A673 (cell line): ENCODE measurements around the gene KLHL4.

Experiments used
- CTCF ChIP-seq: fragments of 300-800, 200-600 bp; sonication (generic); conservative IDR thresholded peaks from 2 replicates; pipeline ENCODE4 v1.5.1; 2017; ENCODE audit warnings: low read depth, mild to moderate bottlenecking, antibody characterized with exemption, low read length, moderate library complexity, mixed read lengths
- EZH2 ChIP-seq: fragments of 200-600 bp; sonication (generic); IDR thresholded peaks from 2 replicates; pipeline ENCODE4 v1.6.1; 2017; ENCODE audit warnings: borderline replicate concordance, low read depth, mild to moderate bottlenecking, mixed read lengths, antibody characterized with exemption, low read length; ENCODE audit not compliant: poor library complexity, severe bottlenecking

DNA sequence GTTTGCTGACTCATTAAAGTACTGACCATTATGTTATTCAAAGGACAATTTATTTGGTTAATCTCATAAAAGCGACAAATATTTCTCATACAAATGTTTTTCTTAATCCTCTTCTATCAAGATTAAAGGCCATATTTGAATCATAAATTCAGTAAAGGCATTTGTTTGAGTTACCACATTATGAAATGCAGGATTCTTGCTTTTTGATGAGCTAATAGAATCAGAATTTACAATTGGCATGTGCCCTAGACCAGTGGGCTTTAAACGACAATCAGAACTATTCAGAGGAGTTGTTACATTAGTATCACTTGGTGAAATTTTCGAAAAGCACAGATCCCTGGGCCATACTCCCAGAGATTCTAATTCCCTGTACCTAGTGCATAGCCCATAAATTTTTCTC is 55.3 kb downstream of the KLHL4 start:
- TF ChIP-seq CTCF = no peak
- TF ChIP-seq EZH2 = no peak
